DND-41 (cell line): ENCODE results near the gene TRMT2B.

Experiments used
- CTCF ChIP-seq: IDR thresholded peaks from 2 replicates; pipeline ENCODE4 v1.5.1; 2012; ENCODE audit warnings: borderline replicate concordance, low read length, moderate library complexity, mild to moderate bottlenecking; ENCODE audit not compliant: poor library complexity, severe bottlenecking; ENCODE audit errors: extremely low read depth
- EZH2 ChIP-seq: IDR thresholded peaks from 3 replicates; pipeline ENCODE4 v1.6.1; 2012; ENCODE audit warnings: borderline replicate concordance, low read depth, mild to moderate bottlenecking, moderate library complexity, low read length, inconsistent platforms; ENCODE audit not compliant: severe bottlenecking

- no peak for TF ChIP-seq CTCF
- TF ChIP-seq EZH2, result no peak
These were observed 27.9 kb upstream of the TRMT2B start for GRCh38 chrX:101079736-101080270.
